Measurements from ENCODE around the gene CACNB2. TPM values are rescaled to one million over a fixed set of nuclear protein-coding genes. Genes with fewer than 3 reads are reported as not detected.

The CACNB2 gene
- total RNA-seq, 1 experiment from 2014 or later: not detected

DNA sequence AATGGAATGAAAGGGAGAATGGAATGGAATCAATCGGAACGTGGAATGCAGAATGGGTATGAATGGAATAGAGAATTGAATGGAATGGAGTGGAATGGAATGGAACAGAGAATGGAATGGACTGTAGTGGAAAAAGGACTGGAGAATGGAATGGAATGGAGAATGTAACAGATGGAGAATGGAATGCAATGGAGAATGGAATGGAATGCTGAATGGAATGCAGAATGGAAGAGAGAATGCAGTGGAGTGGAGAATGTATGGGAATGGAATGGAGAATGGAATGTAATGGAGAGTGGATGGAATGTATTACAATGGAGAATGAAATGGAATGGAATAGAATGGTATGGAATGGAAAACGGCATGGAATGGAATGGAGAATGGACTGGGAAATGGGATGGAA is 414.3 kb downstream of the CACNB2 start:
- CTCF ChIA-PET: no interaction called here
- no peaks in the 10 kb centered on the region for H3K27me3 ChIP-seq (ENCODE audit: control insufficient read depth, insufficient read depth, low read length)
- no peaks in the 10 kb centered on the region for H3K36me3 ChIP-seq (ENCODE audit: control insufficient read depth, insufficient read depth, low read length)
- in situ Hi-C loops (cut with HindIII; ENCODE audit: low pct_unique_long_range_greater_than_20kb, low sequenced_read_pairs) (no loop called here), intact Hi-C loops (cut with micrococcal nuclease; ENCODE audit: unreplicated experiment) (no loop called here)
- ATAC-seq (no peak), DNase-seq (ENCODE audit: low read depth, low spot score) (no peak)
- no TSS peak for BruUV-seq (replicated peaks)
- no peaks in the 10 kb centered on the region for H3K4me1 ChIP-seq (ENCODE audit: control insufficient read depth, insufficient read depth, low read length)
- H3K27ac ChIP-seq (ENCODE audit: low read length): no peak overlapping the region
- POLR2A ChIA-PET: no interaction called here
- TF ChIP-seq POLR2AphosphoS5 (IDR thresholded peaks at IDR 0.05; ENCODE audit: low read depth, low read length) (no peak), SIN3A (IDR thresholded peaks at IDR 0.05; ENCODE audit: borderline replicate concordance, insufficient read depth, low read depth, low read length) (no peak), TCF7L2 (IDR thresholded peaks at IDR 0.05; ENCODE audit: low read depth, low read length) (no peak)
- TF ChIP-seq, protein P1, sequence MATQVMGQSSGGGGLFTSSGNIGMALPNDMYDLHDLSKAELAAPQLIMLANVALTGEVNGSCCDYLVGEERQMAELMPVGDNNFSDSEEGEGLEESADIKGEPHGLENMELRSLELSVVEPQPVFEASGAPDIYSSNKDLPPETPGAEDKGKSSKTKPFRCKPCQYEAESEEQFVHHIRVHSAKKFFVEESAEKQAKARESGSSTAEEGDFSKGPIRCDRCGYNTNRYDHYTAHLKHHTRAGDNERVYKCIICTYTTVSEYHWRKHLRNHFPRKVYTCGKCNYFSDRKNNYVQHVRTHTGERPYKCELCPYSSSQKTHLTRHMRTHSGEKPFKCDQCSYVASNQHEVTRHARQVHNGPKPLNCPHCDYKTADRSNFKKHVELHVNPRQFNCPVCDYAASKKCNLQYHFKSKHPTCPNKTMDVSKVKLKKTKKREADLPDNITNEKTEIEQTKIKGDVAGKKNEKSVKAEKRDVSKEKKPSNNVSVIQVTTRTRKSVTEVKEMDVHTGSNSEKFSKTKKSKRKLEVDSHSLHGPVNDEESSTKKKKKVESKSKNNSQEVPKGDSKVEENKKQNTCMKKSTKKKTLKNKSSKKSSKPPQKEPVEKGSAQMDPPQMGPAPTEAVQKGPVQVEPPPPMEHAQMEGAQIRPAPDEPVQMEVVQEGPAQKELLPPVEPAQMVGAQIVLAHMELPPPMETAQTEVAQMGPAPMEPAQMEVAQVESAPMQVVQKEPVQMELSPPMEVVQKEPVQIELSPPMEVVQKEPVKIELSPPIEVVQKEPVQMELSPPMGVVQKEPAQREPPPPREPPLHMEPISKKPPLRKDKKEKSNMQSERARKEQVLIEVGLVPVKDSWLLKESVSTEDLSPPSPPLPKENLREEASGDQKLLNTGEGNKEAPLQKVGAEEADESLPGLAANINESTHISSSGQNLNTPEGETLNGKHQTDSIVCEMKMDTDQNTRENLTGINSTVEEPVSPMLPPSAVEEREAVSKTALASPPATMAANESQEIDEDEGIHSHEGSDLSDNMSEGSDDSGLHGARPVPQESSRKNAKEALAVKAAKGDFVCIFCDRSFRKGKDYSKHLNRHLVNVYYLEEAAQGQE (IDR thresholded peaks at IDR 0.05; ENCODE audit: insufficient read depth in 1 of 2, low read depth in 2 of 2, low read length in 1 of 2): no peak
- TF ChIP-seq, protein P2, sequence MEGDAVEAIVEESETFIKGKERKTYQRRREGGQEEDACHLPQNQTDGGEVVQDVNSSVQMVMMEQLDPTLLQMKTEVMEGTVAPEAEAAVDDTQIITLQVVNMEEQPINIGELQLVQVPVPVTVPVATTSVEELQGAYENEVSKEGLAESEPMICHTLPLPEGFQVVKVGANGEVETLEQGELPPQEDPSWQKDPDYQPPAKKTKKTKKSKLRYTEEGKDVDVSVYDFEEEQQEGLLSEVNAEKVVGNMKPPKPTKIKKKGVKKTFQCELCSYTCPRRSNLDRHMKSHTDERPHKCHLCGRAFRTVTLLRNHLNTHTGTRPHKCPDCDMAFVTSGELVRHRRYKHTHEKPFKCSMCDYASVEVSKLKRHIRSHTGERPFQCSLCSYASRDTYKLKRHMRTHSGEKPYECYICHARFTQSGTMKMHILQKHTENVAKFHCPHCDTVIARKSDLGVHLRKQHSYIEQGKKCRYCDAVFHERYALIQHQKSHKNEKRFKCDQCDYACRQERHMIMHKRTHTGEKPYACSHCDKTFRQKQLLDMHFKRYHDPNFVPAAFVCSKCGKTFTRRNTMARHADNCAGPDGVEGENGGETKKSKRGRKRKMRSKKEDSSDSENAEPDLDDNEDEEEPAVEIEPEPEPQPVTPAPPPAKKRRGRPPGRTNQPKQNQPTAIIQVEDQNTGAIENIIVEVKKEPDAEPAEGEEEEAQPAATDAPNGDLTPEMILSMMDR (IDR thresholded peaks at IDR 0.05): no peak
- no peaks in the 10 kb centered on the region for H3K9me3 ChIP-seq (ENCODE audit: control insufficient read depth, insufficient read depth, low read depth, low read length)
- no peak overlapping the region for H3K4me3 ChIP-seq (ENCODE audit: low read depth in 2 of 2, low read length in 2 of 2)

- DNase-seq (ENCODE audit: low read depth, low spot score) (no peak), ATAC-seq (no peak)
- Histone ChIP-seq H3K4me3 (ENCODE audit: low read depth in 2 of 2, low read length in 2 of 2) (no peak overlapping the region), H3K36me3 (ENCODE audit: control insufficient read depth, insufficient read depth, low read length) (no peaks in the 10 kb centered on the region), H3K27ac (ENCODE audit: low read length) (no peak overlapping the region), H3K9me3 (ENCODE audit: control insufficient read depth, insufficient read depth, low read depth, low read length) (no peaks in the 10 kb centered on the region), H3K27me3 (ENCODE audit: control insufficient read depth, insufficient read depth, low read length) (no peaks in the 10 kb centered on the region), H3K4me1 (ENCODE audit: control insufficient read depth, insufficient read depth, low read length) (no peaks in the 10 kb centered on the region)
- intact Hi-C loops (cut with micrococcal nuclease; ENCODE audit: unreplicated experiment) (no loop called here), in situ Hi-C loops (cut with HindIII; ENCODE audit: low pct_unique_long_range_greater_than_20kb, low sequenced_read_pairs) (no loop called here)
- CTCF ChIA-PET: no interaction called here
- TF ChIP-seq, protein P1 (IDR thresholded peaks at IDR 0.05; ENCODE audit: insufficient read depth in 1 of 2, low read depth in 2 of 2, low read length in 1 of 2): no peak
- no peak for TF ChIP-seq SIN3A (IDR thresholded peaks at IDR 0.05; ENCODE audit: borderline replicate concordance, insufficient read depth, low read depth, low read length)
- POLR2A ChIA-PET: no interaction called here
- no TSS peak for BruUV-seq (replicated peaks)
These were observed 416.4 kb downstream of the CACNB2 start for GRCh38 chr10:18556522-18557147.

Measured in Panc1 (cell line).